DOHH2 (cell line): ENCODE results near the gene GPR27.

ENCODE experiments used
- CTCF ChIP-seq: fragments of 200-600 bp; sonication (generic); IDR thresholded peaks from one replicate; pipeline ENCODE4 v1.5.1; 2014; ENCODE audit warnings: antibody characterized with exemption, mild to moderate bottlenecking, low read depth, low read length; ENCODE audit not compliant: poor library complexity, severe bottlenecking
- EZH2phosphoT487 ChIP-seq: fragments of 200-600 bp; sonication (generic); IDR thresholded peaks from 2 replicates; pipeline ENCODE4 v1.6.1; 2017; ENCODE audit warnings: borderline replicate concordance, mild to moderate bottlenecking, antibody characterized with exemption, low read length, moderate library complexity, mixed read lengths

- TF ChIP-seq CTCF (no peak), EZH2phosphoT487 (no peak)
Observed at GRCh38 chr3:71803248-71803647, 49.6 kb downstream of the GPR27 start.
